Spinal cord (tissue), 10 donors: ENCODE measurements around the gene FADS2. TPM values are rescaled to one million over a fixed set of nuclear protein-coding genes. Genes with fewer than 3 reads are reported as not detected.

Source experiments
- DNase-seq, 6 donors: peaks; one replicate each; pipeline versions ENCODE4 v3.0.0 to v3.0.0-alpha.2; 2013 to 2015; ENCODE audit warnings: low spot score in 6 of 6, low read depth in 4 of 6
- H3K27ac ChIP-seq: one replicate; pipeline ENCODE4 v1.5.1; 2013; ENCODE audit warnings: low read depth, low read length, control low read depth
- H3K27me3 ChIP-seq: one replicate; pipeline ENCODE4 v1.6.1; 2013; ENCODE audit warnings: low read length; ENCODE audit not compliant: control insufficient read depth, insufficient read depth
- H3K36me3 ChIP-seq: one replicate; pipeline ENCODE4 v1.6.1; 2013; ENCODE audit warnings: low read length; ENCODE audit not compliant: control insufficient read depth, insufficient read depth
- H3K4me1 ChIP-seq: one replicate; pipeline ENCODE4 v1.6.1; 2013; ENCODE audit warnings: low read length; ENCODE audit not compliant: control insufficient read depth, insufficient read depth
- H3K4me3 ChIP-seq: one replicate; pipeline ENCODE4 v1.5.1; 2013; ENCODE audit warnings: low read depth, low read length, control low read depth
- H3K9me3 ChIP-seq: one replicate; pipeline ENCODE4 v1.6.1; 2013; ENCODE audit warnings: low read length; ENCODE audit not compliant: control insufficient read depth, insufficient read depth
- WGBS: methylation state at CpG from one replicate; pipeline ENCODE4 v1.1.5; 2013; ENCODE audit warnings: missing lambda C conversion rate; ENCODE audit not compliant: insufficient coverage; 5-methylcytosine and 5-hydroxymethylcytosine counted together
- polyA plus RNA-seq, 2 donors: library from polyadenylated mRNA; unstranded; fragments of 120-200 nt; gene quantifications; one replicate each; pipeline ENCODE4 v1.2.1, GENCODE V29; 2013; ENCODE audit not compliant: insufficient read length in 2 of 2
- total RNA-seq, 2 donors: library from RNA; depleted of rRNA in 1 of 2; stranded (reverse); fragments of 120-200 nt in 1 of 2; fragments of >200 nt in 1 of 2; gene quantifications; one replicate each; pipeline versions ENCODE4 v1.2.3 to v1.2.4, GENCODE V29; 2013 to 2014
- donor health status: healthy.

Gene FADS2
- total and polyA plus RNA-seq, 4 donors: 125 to 452 (median 293) TPM

- Histone ChIP-seq H3K27ac (no peak overlapping the region), H3K4me1 (peaks cover 25% of the 10 kb centered on the region), H3K9me3 (no peaks in the 10 kb centered on the region), H3K36me3 (peaks cover 28% of the 10 kb centered on the region), H3K27me3 (no peaks in the 10 kb centered on the region), H3K4me3 (peak overlapping the region; percentile 75)
- DNase-seq: peak in 1 of 6 donors; percentile 62
- WGBS: 1% methylated on average over 35 of the region's 38 CpGs
Measured at GRCh38 chr11:61890529-61891330, 62.6 kb downstream of the FADS2 start.

GRCh38 chr11:61891331-61892084 is 63.4 kb downstream of the FADS2 start, which contains the start of gene FADS3:
Gene FADS3, minus strand, starts transcription at chr11:61891545. Its CDS starts 164 bp downstream, at chr11:61891381.
- H3K27me3 ChIP-seq: no peaks in the 10 kb centered on the region
- H3K9me3 ChIP-seq: no peaks in the 10 kb centered on the region
- peak within 1 kb of the TSS; percentile 69 for H3K27ac ChIP-seq
- WGBS: under 1% methylated on average over 96 of the region's 96 CpGs
- H3K36me3 ChIP-seq: peaks cover 30% of the 10 kb centered on the region
- peaks cover 25% of the 10 kb centered on the region for H3K4me1 ChIP-seq
- DNase-seq: peak in 3 of 6 donors; percentile 32 to 88 (median 79)
- peak within 1 kb of the TSS; percentile 75 for H3K4me3 ChIP-seq

- Histone ChIP-seq H3K4me3 (peak overlapping the region; percentile 48), H3K36me3 (peaks cover 32% of the 10 kb centered on the region), H3K9me3 (no peaks in the 10 kb centered on the region), H3K4me1 (peaks cover 25% of the 10 kb centered on the region), H3K27ac (peak overlapping the region; percentile 69), H3K27me3 (no peaks in the 10 kb centered on the region)
- DNase-seq: peak in 1 of 6 donors; percentile 15
- WGBS: 3% methylated on average over 11 of the region's 12 CpGs
Measured at GRCh38 chr11:61892085-61892370, 63.9 kb downstream of the FADS2 start.

GRCh38 chr11:61893981-61894380 is 65.9 kb downstream of the FADS2 start:
- DNase-seq: no peak
- peaks cover 42% of the 10 kb centered on the region for H3K36me3 ChIP-seq
- peaks cover 42% of the 10 kb centered on the region for H3K4me1 ChIP-seq
- no peak overlapping the region for H3K27ac ChIP-seq
- WGBS: 96% methylated on average over 3 of the region's 5 CpGs
- no peak overlapping the region for H3K4me3 ChIP-seq
- no peaks in the 10 kb centered on the region for H3K9me3 ChIP-seq
- H3K27me3 ChIP-seq: no peaks in the 10 kb centered on the region

- Histone ChIP-seq H3K27ac (no peak overlapping the region), H3K4me3 (no peak overlapping the region), H3K36me3 (peaks cover 44% of the 10 kb centered on the region), H3K27me3 (no peaks in the 10 kb centered on the region), H3K9me3 (no peaks in the 10 kb centered on the region), H3K4me1 (peaks cover 46% of the 10 kb centered on the region)
- no peak for DNase-seq
- WGBS: 74% methylated on average over 6 of the region's 17 CpGs
Measured at GRCh38 chr11:61895046-61895717, 67.1 kb downstream of the FADS2 start.

- Histone ChIP-seq H3K36me3 (peaks cover 44% of the 10 kb centered on the region), H3K4me3 (no peak overlapping the region), H3K4me1 (peaks cover 41% of the 10 kb centered on the region), H3K9me3 (no peaks in the 10 kb centered on the region), H3K27me3 (no peaks in the 10 kb centered on the region), H3K27ac (no peak overlapping the region)
- no peak for DNase-seq
- WGBS: 44% methylated on average over 1 of the region's 4 CpGs
Measured at GRCh38 chr11:61895718-61896059, 67.6 kb downstream of the FADS2 start.

- peaks cover 49% of the 10 kb centered on the region for H3K36me3 ChIP-seq
- no peak overlapping the region for H3K27ac ChIP-seq
Measured at GRCh38 chr11:61896665-61897386, 68.7 kb downstream of the FADS2 start.

GRCh38 chr11:61897387-61898246 is 69.5 kb downstream of the FADS2 start:
- Histone ChIP-seq H3K36me3 (peaks cover 54% of the 10 kb centered on the region), H3K4me3 (no peak overlapping the region), H3K27me3 (no peaks in the 10 kb centered on the region), H3K27ac (peak overlapping the region; percentile 37), H3K9me3 (no peaks in the 10 kb centered on the region), H3K4me1 (peaks cover 29% of the 10 kb centered on the region)
- WGBS: 51% methylated on average over 17 of the region's 17 CpGs
- DNase-seq: peak in 3 of 6 donors; percentile 27 to 82 (median 81)

More at GRCh38 chr11:61896665-61897386, 68.7 kb downstream of the FADS2 start:
- Histone ChIP-seq H3K9me3 (no peaks in the 10 kb centered on the region), H3K27me3 (no peaks in the 10 kb centered on the region), H3K4me3 (no peak overlapping the region), H3K4me1 (peaks cover 35% of the 10 kb centered on the region)
- no peak for DNase-seq
- WGBS: 67% methylated on average over 10 of the region's 15 CpGs
